Renal cortical epithelial cell (primary cell): ENCODE measurements around the gene GLYATL1B. TPM values are rescaled to one million over a fixed set of nuclear protein-coding genes. Genes with fewer than 3 reads are reported as not detected.
"Not testable (repeated sequence)": the region's sequence is repeated elsewhere in the genome, so short reads cannot be mapped to it uniquely, and the experiment has no call there.

ENCODE experiments used
- DNase-seq: peaks from one replicate; pipeline ENCODE4 v3.0.0-alpha.2; 2011; ENCODE audit warnings: low read depth
- total RNA-seq: library from RNA; depleted of rRNA; stranded (reverse); fragments of >200 nt; gene quantifications from 2 replicates; pipeline ENCODE4 v1.2.3, GENCODE V29; 2014

GLYATL1B gene
- total RNA-seq, 1 donor from 2014 or later = not detected

DNA sequence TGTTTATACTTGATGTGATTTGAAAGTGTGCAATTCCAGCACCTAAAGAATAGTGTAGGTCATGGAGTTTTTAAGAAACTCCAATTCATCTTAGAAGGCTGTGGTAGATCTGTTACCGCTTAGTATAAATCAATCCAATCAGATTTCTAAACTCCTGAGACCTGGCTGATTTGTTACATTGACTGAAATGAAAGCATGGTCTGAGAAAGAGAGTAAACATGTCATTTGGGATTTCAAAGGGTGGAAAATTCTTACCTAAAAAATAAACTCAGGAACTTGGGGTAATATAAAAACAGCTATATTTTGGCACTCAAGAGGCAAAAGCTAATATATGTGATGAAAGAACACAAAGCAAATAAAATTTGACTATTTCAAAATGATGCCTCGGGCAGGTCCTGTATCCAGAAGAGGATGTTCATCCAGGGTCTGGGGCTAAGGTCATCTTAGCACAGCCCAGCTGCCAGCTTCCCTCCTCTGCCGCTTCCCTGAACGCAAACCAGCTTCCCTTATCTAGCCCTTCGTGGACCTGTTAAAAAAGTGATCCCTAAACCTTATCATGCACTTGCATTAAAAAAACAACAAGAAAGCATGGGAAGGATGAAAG, 10.0 kb downstream of the GLYATL1B start:
- not testable (repeated sequence) for DNase-seq

GRCh38 chr11:59097113-59097708, 11.1 kb downstream of the GLYATL1B start:
- peak; percentile 50 for DNase-seq

DNA sequence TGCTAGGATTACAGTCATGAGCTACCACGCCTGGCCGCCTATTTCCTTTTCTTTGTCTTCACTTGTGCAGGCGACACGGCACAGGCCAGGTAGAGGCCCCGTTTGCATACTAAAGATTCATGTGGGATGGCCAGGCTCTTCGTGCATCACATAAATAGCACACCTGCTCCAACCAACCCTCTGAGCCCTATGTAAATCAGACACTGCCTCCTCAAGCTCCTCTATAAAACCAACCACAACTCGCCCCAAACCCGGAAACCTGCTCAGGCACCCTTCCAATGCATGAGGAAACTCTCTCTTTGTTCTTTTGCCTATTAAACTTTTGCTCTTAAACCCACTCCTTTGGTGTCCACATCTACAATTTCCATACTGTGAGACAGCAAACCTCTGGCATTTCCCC, 11.8 kb downstream of the GLYATL1B start:
- DNase-seq = not testable (repeated sequence)

GRCh38 chr11:59102259-59102765, 16.2 kb downstream of the GLYATL1B start:
- peak; percentile 30 for DNase-seq

DNA sequence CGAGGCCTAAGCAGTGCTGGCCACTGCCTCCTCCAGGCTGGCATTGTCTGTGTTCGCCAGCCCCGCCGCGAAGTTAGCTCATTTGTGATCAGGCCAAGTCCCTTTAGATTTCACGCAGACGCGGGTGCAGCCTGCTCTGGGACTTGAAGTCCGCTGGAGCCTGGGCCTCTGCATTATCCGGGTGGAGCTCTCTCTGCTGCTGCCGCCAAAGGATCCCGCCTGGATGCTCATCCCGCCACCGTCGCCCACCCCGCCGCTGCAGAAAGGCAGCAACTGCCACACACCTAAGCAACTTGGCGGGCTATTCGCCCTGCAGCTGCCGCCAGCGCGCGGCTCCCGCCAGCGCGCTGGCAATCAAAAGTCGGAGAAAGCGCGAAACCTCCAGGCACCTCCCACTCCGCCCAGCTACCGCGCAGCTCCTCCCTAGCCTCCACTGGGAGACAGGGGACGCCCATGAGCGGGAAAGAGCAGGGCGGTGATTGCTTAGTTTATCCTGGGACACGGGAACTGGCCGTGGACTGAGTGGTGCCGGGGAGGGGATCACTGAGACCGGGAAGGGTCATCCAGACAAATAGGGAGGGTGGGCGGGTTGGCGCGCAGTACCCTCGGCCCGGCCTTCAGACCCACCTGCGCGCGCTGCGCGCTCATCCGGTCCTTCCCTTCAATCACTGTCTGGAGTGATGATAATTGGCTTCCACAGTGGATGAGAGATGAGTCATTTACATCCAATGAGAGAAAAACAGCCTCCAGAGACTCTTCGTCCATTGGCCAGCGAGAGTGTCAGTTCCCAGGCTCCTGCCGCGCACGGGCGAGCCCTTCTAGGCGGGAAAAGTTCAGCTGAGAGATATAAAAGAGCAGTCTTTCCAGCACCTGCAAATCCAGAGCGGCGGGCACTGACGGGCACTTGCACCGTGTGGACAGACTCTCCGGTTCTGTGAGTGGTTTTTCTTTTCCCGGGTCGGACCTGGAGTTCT, 20.5 kb downstream of the GLYATL1B start, which contains the start of gene FAM111B:
Gene FAM111B, plus strand, starts transcription at position 875 of the 974 bp plus-strand sequence. CDS start 2,389 bp downstream, outside the sequence.
- peak; percentile 92 for DNase-seq

- not testable (repeated sequence) for DNase-seq
Observed at GRCh38 chr11:59107721-59108120, 21.6 kb downstream of the GLYATL1B start.

DNA sequence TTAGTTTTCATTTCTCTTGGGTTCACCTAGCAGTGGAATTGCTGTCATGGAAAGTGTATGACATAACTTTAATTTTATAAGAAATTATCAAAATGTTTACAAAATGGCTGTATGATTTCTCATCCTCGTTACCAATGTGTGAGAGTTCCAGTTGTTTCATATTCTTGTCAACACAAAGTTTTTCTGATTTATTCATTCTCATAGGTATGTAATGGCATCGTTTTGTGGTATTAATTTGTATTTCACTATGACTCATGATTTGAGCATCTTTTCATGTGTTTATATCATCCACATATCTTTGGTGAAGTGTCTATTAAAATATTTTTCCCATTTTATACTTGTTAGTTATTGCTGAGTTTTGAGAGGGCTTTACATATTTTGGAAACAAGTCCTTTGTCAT, 26.4 kb downstream of the GLYATL1B start:
- DNase-seq = no peak

DNA sequence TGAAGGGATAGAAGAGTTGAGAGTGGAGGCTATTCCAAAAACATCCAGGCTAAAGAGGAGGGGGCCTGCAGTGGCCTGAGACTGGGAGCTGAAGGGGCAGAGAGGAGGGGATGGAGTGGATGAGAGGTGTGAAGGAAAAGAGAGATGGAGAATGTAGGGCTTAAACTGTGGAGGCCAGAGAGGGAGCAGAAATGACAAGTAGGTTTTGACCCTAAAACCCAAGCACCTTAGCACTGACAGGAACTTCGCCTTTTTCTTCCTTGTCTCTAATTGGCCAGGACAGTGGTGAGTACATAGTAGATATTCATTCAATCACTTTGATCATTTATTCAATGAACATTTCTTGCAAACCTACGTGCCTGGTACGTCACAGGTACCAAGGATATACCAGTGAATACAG, 28.2 kb downstream of the GLYATL1B start:
- no peak for DNase-seq

DNA sequence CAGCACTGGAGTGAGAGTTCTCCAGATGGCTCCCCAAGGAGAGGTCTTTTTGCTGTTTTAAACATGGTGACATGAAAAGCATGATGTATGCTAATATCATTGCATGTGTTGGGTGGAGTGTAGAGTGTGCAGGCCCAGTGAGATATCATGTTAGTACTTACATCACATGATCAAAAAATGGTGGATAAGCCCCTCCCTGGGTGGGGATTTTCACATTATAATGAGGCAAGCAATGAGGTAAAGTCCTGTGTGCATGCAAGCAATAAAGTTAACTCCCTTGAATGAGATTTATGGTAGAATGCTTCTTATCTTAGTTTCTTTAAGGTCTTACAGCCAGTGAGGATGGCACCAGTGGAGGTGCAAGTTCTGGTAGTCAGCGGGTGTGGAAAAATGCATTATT, 29.4 kb downstream of the GLYATL1B start:
- DNase-seq = no peak

DNA sequence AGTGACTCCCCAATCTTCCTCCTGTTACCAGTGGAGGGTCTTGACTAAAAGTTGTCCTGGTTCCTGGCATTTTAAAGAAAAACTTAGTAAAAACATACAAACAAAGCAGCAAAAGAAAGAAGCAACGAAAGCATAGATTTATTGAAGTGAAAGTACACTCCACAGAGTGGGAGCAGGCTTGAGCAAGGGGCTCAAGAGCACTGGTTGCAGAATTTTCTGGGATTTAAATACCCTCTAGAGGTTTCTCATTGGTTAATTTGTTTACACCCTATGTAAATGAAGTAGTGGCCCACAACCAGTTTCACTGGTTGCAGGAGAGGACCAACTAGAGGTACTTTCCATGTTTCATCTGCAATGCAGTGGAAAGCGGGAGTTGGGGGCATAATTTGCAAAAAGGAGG, 31.7 kb downstream of the GLYATL1B start:
- no peak for DNase-seq

GRCh38 chr11:59119826-59120225, 33.7 kb downstream of the GLYATL1B start:
- no peak for DNase-seq

GRCh38 chr11:59135648-59136461, 49.7 kb downstream of the GLYATL1B start:
- DNase-seq = peak; percentile 69

DNA sequence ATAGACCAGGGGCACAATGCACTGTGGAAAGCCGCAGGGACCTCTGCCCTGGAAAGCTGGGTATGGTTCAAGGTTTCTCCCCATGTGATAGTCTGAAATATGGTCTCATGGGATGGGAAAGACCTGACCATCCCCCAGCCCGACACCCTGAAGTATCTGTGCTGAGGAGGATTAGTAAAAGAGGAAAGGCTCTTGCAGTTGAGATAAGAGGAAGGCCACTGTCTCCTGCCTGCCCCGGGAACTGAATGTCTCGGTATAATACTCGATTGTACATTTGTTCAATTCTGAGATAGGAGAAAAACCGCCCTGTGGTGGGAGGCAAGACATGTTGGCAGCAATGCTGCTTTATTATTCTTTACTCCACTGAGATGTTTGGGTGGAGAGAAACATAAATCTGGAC, 50.4 kb downstream of the GLYATL1B start:
- DNase-seq = not testable (repeated sequence)

DNA sequence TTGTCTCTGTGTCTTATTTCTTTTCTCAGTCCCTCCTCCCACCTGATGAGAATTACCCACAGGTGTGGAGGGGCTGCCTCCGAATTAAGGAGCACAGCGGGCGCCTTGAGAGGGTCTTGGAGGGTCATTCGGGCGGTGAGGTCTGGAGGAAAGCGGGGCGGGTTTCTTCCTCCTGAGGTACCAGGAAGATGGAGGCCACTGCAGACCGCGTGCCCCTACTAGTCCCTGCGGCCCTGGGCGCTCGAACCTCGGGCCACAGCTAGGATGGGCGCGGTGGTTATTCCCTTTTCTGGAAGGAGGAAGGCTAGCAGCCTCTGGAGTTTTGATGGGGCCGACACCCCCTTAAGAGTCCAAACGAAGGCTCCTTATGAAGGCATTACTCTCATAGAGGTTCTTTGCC, 51.1 kb downstream of the GLYATL1B start:
- DNase-seq = no peak

DNA sequence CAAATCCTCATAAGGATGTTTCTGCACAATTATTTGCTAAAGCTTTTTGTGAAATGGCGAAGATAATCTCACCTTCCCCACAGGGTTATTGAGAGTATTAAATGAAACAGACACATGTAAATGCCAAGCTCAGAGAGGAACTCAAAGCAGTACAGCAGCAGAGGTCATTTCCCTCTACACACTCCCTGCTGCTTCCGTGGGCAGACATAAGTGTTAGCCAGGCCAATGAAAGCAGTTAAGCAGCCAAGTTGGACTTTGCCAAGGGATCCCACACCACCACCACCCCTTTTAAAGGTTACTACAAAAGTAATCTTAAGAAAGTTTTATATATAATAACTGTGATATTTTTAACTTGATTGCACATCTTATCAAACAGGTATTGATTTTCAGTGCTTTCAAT, 52.5 kb downstream of the GLYATL1B start:
- DNase-seq = no peak

- DNase-seq = no peak
Observed at GRCh38 chr11:59141191-59141590, 55.1 kb downstream of the GLYATL1B start.

DNA sequence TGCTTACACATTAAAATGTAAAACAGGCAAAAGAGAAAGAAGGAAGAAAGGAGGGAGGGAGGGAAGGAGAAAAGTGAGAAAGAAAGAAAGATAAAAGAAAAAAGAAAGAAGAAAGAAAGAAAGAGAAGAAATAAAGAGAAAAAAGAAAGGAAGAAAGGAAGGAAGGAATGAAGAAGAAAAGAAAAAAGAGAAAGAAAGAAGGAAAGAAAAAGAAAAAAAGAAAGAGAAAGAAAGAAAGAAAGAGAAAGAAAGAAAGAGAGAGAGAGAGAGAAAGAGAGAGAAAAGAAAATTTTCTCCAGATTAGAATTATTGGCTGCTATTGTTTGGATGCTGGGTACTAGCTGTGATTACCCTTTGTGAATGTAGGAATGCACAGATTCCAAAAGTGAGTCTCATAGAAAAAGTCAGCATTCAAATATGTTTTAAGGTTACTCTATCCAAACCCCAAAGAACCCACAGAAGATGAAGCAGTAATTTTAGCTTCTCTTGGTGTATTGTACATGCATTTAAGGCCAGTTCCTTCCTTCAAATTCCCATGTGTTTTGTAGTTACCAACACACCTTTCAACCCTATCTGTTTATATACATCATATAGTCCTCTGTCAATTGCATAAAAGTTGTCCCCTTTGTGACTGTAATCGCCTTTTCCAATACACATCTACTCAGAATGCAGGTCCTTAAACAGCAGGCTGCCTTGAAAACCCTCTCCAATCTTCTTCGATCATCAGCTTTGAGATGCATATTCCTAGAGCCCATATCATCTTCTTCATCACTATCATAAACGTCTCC, 55.8 kb downstream of the GLYATL1B start:
- DNase-seq = peak; percentile 19

DNA sequence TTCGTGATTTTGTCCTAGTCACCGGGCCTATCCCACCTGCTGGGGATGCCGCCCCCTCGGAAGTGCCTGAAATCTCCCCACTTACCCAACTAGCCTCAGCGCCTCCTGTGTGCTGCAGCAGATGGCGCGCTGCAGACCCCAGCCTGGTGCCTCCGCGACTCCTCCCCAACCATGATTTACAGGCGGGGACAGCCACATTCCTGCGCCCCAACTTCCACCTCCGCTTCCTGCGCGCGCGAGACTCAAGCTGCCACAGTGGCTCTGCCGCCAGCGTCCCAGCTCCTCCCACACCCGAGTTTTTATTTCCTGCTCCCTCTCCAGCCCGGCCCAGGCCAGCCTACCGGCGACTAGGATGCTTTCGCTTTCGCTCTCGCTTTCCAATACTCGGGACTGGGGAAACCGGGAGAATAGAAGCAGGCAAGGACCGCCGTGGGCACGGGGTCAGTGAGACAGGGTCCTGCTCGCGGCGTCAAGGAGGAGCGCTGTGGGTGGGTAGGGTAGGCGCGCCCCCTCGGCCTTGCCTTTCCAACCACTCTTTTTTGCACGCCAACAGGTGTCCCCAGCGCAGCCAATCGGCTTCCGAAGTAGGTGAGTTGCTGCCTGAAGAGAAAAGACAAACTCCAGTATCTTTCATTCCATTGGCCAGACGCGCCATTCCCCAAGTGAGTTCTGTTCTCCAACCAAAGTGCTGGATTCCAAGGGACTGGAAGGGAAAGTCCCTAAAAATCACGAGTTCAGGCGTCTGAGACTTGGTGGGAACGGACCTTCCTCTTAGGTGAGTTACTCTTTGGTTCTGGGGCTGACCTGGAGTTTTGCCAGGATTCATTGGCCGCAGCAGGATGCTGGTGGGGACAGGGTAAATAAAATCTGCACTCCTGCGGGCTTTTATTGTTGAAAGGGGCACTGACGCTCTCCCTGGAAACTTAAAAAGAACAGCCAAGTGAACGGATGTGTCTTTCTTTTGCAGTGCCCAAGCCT, 56.7 kb downstream of the GLYATL1B start, which contains the start of gene FAM111A:
Gene FAM111A, plus strand, starts transcription at position 327 of the 978 bp plus-strand sequence. CDS start 6,017 bp downstream, outside the sequence.
- DNase-seq = peak; percentile 93

DNA sequence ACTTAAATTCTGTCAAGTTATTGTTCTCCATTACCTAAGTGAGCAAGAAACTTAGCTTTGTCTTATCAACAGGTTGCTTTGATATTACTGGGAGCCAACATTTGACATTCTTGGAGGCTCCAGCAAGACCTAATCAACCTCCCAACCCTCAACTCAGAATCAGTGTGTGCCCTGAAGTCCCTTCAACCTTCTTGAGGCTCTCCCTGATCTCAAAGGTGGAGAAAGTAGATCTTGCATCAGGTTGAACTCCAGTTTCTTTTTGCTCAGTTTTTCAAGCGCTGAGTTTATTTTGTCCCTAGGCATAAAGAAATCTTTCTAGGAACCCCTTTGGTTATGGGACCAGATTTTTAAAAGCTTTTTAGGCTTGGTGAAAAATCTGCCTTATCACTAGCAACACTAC, 58.0 kb downstream of the GLYATL1B start:
- DNase-seq = no peak
